ENCODE results near the gene SOX13.
A peak's percentile ranks its signal among the peaks of the same experiment; 100 is the strongest.

Gene SOX13

GRCh38 chr1:204062106-204062505, 10.8 kb upstream of the SOX13 start:
- TF ChIP-seq CTCF (IDR thresholded peaks at IDR 0.05; ENCODE audit: control insufficient read depth, extremely low read depth, insufficient read depth): no peak

GRCh38 chr1:204065174-204065985, 7.5 kb upstream of the SOX13 start:
- no peak for TF ChIP-seq CTCF (IDR thresholded peaks at IDR 0.05; ENCODE audit: control insufficient read depth, extremely low read depth, insufficient read depth)
- no peak overlapping the region for H3K4me3 ChIP-seq (ENCODE audit: low read depth, low read length)
- no peak for DNase-seq (ENCODE audit: low read depth)

More at GRCh38 chr1:204062106-204062505, 10.8 kb upstream of the SOX13 start:
- H3K4me3 ChIP-seq (ENCODE audit: low read depth, low read length): no peak overlapping the region
- DNase-seq (ENCODE audit: low read depth): no peak

GRCh38 chr1:204065986-204066300, 7.0 kb upstream of the SOX13 start:
- no peak overlapping the region for H3K4me3 ChIP-seq (ENCODE audit: low read depth, low read length)
- no peak for TF ChIP-seq CTCF (IDR thresholded peaks at IDR 0.05; ENCODE audit: control insufficient read depth, extremely low read depth, insufficient read depth)

DNA sequence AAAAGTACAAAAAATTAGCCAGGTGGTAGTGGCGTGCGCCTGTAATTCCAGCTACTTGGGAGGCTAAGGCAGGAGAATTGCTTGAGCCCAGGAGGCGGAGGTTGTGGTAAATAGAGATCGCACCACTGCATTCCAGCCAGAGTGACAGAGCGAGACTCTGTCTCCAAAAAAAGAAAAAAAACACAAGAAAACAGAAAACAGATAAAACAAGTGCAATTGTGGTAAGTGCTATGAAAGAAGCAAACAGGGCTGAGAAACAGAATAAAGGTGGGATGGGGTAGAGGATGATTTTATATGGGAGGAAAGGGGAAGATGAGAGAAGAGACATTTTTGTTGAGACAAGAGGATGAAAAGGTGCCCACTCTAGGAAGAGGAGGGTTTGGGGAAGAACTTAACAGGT, 5.0 kb upstream of the SOX13 start:
- DNase-seq (ENCODE audit: low read depth): no peak
- no peak for TF ChIP-seq CTCF (IDR thresholded peaks at IDR 0.05; ENCODE audit: control insufficient read depth, extremely low read depth, insufficient read depth)
- no peak overlapping the region for H3K4me3 ChIP-seq (ENCODE audit: low read depth, low read length)

More at GRCh38 chr1:204065986-204066300, 7.0 kb upstream of the SOX13 start:
- DNase-seq (ENCODE audit: low read depth): no peak

- no peak for DNase-seq (ENCODE audit: low read depth)
- no peak overlapping the region for H3K4me3 ChIP-seq (ENCODE audit: low read depth, low read length)
- TF ChIP-seq CTCF (IDR thresholded peaks at IDR 0.05; ENCODE audit: control insufficient read depth, extremely low read depth, insufficient read depth): no peak
Observed at GRCh38 chr1:204069887-204070286, 3.0 kb upstream of the SOX13 start.

DNA sequence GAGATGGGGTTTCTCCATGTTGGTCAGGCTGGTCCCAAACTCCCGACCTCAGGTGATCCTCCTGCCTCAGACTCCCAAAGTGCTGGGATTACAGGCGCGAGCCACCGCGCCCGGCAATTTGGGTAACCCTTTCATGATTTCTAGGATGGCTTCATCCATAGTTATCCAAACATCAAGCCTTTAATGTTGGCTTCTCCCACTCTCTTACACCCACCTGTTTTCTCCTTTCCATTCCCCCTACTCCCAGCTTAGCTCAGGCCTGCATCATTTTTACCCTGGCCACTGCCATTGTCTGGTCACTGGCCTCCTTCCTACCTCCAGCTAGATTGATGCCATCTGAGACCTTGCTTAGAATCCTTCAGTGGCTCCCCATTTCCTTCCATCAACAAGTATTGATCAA, 2.0 kb upstream of the SOX13 start:
- no peak for TF ChIP-seq CTCF (IDR thresholded peaks at IDR 0.05; ENCODE audit: control insufficient read depth, extremely low read depth, insufficient read depth)
- no peak for DNase-seq (ENCODE audit: low read depth)
- no peak overlapping the region for H3K4me3 ChIP-seq (ENCODE audit: low read depth, low read length)

DNA sequence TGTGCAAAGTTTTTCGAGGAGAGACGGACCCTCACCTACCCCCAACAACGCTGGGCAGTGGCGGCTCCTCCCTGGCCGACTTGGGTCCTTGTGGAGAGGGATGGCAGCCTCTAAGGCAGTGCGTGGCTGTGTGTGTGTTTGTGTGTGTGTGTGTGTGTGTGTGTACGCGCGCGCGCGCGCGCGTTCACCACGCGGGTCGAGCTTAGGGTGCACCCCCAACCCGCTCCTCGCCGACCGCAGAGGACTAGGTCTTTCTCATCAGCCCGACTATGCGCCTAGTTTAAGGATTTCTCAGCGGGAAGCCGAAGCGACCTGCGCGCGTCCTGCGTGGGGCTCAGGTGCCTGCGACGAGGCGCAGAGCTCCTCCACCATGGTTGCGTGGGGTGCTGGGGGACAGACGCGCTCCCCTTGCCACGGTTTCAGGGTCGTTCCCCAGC, 940 bp downstream of the SOX13 start:
- no peak for TF ChIP-seq CTCF (IDR thresholded peaks at IDR 0.05; ENCODE audit: control insufficient read depth, extremely low read depth, insufficient read depth)
- peak overlapping the region; percentile 89 for H3K4me3 ChIP-seq (ENCODE audit: low read depth, low read length)
- no peak for DNase-seq (ENCODE audit: low read depth)
